ENCODE data around the gene DCST1. TPM values are rescaled to one million over a fixed set of nuclear protein-coding genes. Genes with fewer than 3 reads are reported as not detected.

The DCST1 gene
- total and polyA plus RNA-seq, 2 of the 13 experiments (the other 11 are each of a cell fraction or from before 2014, with no cell fraction given): 0.04 TPM; not detected in 1

DNA sequence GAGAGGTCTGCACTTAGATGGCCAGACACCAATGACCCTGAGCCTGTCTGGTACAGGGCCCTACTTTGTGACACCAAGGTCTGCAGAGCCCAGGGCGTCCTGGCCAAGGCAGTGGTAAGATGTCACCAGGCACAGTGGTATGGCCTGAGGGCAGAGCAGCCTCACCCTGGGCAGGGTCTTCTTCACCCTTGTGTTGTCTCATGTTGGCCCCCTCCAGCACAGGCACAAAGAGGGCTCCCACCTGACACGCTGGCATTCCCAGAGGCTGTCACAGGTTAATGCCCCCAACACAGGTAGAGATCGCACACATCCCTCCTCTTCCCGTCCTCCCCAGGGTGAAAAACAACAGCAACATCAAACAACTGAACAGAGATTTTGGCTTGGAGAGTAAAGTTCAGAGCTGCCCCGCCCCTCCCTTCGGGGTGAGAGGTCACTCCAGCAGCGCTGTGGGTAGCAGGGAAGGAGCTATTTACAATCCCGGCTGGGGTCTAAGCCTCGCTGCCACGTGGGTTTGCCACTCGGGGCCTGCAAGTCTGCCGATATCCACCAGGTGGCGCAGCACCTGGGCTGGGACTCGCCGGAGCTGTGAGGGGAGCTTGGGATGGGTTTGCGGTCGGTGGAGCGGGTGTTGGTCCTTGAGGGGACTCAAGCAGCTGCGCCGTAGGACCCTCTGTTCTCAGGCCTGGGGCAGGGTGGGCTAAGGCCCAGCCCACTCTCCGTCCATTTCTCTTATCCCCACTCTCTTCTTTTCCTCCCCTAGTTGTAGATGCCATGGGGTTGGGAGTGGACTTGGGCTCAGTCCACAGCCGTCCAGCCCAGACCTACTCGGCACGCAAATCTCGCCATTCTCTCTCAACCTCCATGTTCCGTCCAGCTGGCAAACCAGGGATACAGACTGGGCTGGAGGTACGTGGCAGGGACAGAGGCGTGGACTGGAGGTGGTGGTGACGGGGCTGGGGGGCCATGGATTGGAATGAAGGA is 57.7 kb downstream of the DCST1 start (continued):
- TF ChIP-seq ZNF17 (CRISPR knock-in tag; IDR thresholded peaks at IDR 0.05): no peak
- TF ChIP-seq, protein P1, sequence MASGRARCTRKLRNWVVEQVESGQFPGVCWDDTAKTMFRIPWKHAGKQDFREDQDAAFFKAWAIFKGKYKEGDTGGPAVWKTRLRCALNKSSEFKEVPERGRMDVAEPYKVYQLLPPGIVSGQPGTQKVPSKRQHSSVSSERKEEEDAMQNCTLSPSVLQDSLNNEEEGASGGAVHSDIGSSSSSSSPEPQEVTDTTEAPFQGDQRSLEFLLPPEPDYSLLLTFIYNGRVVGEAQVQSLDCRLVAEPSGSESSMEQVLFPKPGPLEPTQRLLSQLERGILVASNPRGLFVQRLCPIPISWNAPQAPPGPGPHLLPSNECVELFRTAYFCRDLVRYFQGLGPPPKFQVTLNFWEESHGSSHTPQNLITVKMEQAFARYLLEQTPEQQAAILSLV (CRISPR knock-in tag; IDR thresholded peaks at IDR 0.05; ENCODE audit: borderline replicate concordance): peak; percentile 57; the same call in 1 of the 2 replicates
- TF ChIP-seq, protein P2, sequence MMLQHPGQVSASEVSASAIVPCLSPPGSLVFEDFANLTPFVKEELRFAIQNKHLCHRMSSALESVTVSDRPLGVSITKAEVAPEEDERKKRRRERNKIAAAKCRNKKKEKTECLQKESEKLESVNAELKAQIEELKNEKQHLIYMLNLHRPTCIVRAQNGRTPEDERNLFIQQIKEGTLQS (CRISPR knock-in tag; IDR thresholded peaks at IDR 0.05): no peak; the same call in 1 of the 2 replicates
- peak; percentile 44; the same call in 1 of the 2 replicates for TF ChIP-seq ZKSCAN8 (CRISPR knock-in tag; IDR thresholded peaks at IDR 0.05; ENCODE audit: borderline replicate concordance)
- TF ChIP-seq, protein P3, sequence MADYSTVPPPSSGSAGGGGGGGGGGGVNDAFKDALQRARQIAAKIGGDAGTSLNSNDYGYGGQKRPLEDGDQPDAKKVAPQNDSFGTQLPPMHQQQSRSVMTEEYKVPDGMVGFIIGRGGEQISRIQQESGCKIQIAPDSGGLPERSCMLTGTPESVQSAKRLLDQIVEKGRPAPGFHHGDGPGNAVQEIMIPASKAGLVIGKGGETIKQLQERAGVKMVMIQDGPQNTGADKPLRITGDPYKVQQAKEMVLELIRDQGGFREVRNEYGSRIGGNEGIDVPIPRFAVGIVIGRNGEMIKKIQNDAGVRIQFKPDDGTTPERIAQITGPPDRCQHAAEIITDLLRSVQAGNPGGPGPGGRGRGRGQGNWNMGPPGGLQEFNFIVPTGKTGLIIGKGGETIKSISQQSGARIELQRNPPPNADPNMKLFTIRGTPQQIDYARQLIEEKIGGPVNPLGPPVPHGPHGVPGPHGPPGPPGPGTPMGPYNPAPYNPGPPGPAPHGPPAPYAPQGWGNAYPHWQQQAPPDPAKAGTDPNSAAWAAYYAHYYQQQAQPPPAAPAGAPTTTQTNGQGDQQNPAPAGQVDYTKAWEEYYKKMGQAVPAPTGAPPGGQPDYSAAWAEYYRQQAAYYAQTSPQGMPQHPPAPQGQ (CRISPR knock-in tag; IDR thresholded peaks at IDR 0.05; ENCODE audit: borderline replicate concordance): no peak
- TF ChIP-seq, protein P4, sequence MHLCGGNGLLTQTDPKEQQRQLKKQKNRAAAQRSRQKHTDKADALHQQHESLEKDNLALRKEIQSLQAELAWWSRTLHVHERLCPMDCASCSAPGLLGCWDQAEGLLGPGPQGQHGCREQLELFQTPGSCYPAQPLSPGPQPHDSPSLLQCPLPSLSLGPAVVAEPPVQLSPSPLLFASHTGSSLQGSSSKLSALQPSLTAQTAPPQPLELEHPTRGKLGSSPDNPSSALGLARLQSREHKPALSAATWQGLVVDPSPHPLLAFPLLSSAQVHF (CRISPR knock-in tag; IDR thresholded peaks at IDR 0.05): no peak
- TF ChIP-seq, protein P5, sequence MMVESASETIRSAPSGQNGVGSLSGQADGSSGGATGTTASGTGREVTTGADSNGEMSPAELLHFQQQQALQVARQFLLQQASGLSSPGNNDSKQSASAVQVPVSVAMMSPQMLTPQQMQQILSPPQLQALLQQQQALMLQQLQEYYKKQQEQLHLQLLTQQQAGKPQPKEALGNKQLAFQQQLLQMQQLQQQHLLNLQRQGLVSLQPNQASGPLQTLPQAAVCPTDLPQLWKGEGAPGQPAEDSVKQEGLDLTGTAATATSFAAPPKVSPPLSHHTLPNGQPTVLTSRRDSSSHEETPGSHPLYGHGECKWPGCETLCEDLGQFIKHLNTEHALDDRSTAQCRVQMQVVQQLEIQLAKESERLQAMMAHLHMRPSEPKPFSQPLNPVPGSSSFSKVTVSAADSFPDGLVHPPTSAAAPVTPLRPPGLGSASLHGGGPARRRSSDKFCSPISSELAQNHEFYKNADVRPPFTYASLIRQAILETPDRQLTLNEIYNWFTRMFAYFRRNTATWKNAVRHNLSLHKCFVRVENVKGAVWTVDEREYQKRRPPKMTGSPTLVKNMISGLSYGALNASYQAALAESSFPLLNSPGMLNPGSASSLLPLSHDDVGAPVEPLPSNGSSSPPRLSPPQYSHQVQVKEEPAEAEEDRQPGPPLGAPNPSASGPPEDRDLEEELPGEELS (CRISPR knock-in tag; IDR thresholded peaks at IDR 0.05): peak; percentile 79
- peak; percentile 51; the same call in 1 of the 2 replicates for TF ChIP-seq ZNF614 (CRISPR knock-in tag; IDR thresholded peaks at IDR 0.05; ENCODE audit: borderline replicate concordance)
- TF ChIP-seq ZFP62 (CRISPR knock-in tag; IDR thresholded peaks at IDR 0.05): no peak
- peak; percentile 64 for TF ChIP-seq TCF7 (IDR thresholded peaks at IDR 0.05; ENCODE audit: low read depth)
- no peak for TF ChIP-seq NFATC3 (CRISPR knock-in tag; IDR thresholded peaks at IDR 0.05)
- 0 out of 2 replicates have a peak, but pooled peaks have one; percentile 43 for TF ChIP-seq AKAP8 (CRISPR knock-in tag; IDR thresholded peaks at IDR 0.05)
- TF ChIP-seq NR2F1 (CRISPR knock-in tag; IDR thresholded peaks at IDR 0.05): peak; percentile 60 to 90
- TF ChIP-seq, protein P6, sequence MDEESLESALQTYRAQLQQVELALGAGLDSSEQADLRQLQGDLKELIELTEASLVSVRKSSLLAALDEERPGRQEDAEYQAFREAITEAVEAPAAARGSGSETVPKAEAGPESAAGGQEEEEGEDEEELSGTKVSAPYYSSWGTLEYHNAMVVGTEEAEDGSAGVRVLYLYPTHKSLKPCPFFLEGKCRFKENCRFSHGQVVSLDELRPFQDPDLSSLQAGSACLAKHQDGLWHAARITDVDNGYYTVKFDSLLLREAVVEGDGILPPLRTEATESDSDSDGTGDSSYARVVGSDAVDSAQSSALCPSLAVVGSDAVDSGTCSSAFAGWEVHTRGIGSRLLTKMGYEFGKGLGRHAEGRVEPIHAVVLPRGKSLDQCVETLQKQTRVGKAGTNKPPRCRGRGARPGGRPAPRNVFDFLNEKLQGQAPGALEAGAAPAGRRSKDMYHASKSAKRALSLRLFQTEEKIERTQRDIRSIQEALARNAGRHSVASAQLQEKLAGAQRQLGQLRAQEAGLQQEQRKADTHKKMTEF (CRISPR knock-in tag; IDR thresholded peaks at IDR 0.05): peak; percentile 89
- TF ChIP-seq, protein P7, sequence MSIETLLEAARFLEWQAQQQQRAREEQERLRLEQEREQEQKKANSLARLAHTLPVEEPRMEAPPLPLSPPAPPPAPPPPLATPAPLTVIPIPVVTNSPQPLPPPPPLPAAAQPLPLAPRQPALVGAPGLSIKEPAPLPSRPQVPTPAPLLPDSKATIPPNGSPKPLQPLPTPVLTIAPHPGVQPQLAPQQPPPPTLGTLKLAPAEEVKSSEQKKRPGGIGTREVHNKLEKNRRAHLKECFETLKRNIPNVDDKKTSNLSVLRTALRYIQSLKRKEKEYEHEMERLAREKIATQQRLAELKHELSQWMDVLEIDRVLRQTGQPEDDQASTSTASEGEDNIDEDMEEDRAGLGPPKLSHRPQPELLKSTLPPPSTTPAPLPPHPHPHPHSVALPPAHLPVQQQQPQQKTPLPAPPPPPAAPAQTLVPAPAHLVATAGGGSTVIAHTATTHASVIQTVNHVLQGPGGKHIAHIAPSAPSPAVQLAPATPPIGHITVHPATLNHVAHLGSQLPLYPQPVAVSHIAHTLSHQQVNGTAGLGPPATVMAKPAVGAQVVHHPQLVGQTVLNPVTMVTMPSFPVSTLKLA (IDR thresholded peaks at IDR 0.05): peak; percentile 91
- TF ChIP-seq HDAC2 (CRISPR knock-in tag; IDR thresholded peaks at IDR 0.05): peak; percentile 79
